RWPE2 (cell line): Measurements from ENCODE around the gene KCNAB3.
A peak's percentile ranks its signal among the peaks of the same experiment; 100 is the strongest.

Experiments
- ATAC-seq: fragments of 200-7000 bp; cut with Tn5 transposase; 3 replicates; pipeline ENCODE4 v1.9.1; 2021; ENCODE audit warnings: low read depth
- DNase-seq: peaks from one replicate; pipeline ENCODE4 v3.0.0-alpha.2; 2020; ENCODE audit warnings: low spot score
- H3K27ac ChIP-seq: fragments of 450-650 bp; 2 replicates; pipeline ENCODE4 v1.5.1; 2017; ENCODE audit warnings: mild to moderate bottlenecking; ENCODE audit not compliant: poor library complexity, severe bottlenecking
- H3K27me3 ChIP-seq: fragments of 250-450 bp; sonication (Bioruptor Pico); 2 replicates; pipeline ENCODE4 v1.5.1; 2021; ENCODE audit warnings: mild to moderate bottlenecking, moderate library complexity; ENCODE audit not compliant: insufficient read depth, poor library complexity, severe bottlenecking
- H3K36me3 ChIP-seq: fragments of 250-450 bp; sonication (Bioruptor Pico); 2 replicates; pipeline ENCODE4 v1.5.1; 2020; ENCODE audit warnings: low read depth, mild to moderate bottlenecking, moderate library complexity
- H3K4me1 ChIP-seq: fragments of 250-450 bp; sonication (Bioruptor Pico); 2 replicates; pipeline ENCODE4 v1.5.1; 2021; ENCODE audit warnings: mild to moderate bottlenecking, moderate library complexity; ENCODE audit not compliant: insufficient read depth, poor library complexity, severe bottlenecking
- H3K4me3 ChIP-seq: fragments of 250-450 bp; sonication (Bioruptor Pico); 2 replicates; pipeline ENCODE4 v1.5.1; 2021; ENCODE audit warnings: mild to moderate bottlenecking, moderate library complexity; ENCODE audit not compliant: severe bottlenecking
- H3K9me3 ChIP-seq: fragments of 250-450 bp; sonication (Bioruptor Pico); 2 replicates; pipeline ENCODE4 v1.5.1; 2021; ENCODE audit warnings: mild to moderate bottlenecking, moderate library complexity; ENCODE audit not compliant: severe bottlenecking
- TF ChIP-seq, protein P1 (sequence below): fragments of 450-650 bp; IDR thresholded peaks from one replicate; pipeline ENCODE4 v1.5.1; 2017; ENCODE audit warnings: mild to moderate bottlenecking, moderate library complexity; ENCODE audit not compliant: poor library complexity, severe bottlenecking

The KCNAB3 gene

DNA sequence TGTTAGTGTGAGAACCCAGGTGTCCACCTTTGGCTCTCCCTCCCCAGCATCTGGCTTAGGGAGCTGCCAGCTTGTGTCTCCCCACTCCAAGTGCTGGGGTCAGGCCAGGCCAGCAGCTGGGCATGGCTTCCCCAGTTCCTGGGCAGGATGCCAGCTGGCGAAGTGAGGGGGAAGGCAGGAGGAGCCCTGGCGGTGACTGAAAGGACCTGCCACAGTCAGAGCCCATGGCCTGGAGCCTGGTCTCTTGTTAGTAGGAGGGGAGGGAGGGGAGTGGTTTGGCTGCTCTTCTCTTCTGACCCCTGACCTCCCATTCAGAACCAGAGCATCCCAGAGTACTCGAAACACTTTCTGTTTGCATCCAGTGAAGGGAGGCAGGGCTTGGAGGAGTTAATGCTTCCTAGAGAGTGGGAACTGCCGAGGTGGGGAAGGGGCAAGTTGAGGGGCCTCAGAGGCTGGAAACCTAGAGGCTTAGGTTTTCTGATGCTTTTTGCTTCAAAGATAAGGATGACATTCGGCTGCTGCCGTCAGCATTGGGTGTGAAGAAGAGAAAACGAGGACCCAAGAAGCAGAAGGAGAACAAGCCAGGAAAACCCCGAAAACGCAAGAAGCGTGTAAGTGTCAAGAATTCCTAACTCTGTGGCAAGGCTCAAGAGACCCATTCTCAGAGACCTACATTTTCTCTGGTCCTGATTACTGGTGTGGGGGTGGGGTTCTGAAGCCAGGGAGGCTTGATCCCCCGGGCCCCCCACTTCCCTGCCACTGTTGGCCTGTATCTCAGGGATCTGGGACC is 40.3 kb downstream of the KCNAB3 start:
- Histone ChIP-seq H3K36me3 (peaks cover 31% of the 10 kb centered on the region), H3K9me3 (no peaks in the 10 kb centered on the region), H3K27ac (peak overlapping the region; percentile 94), H3K4me1 (peaks cover 19% of the 10 kb centered on the region), H3K4me3 (no peak overlapping the region), H3K27me3 (no peaks in the 10 kb centered on the region)
- TF ChIP-seq, protein P1, sequence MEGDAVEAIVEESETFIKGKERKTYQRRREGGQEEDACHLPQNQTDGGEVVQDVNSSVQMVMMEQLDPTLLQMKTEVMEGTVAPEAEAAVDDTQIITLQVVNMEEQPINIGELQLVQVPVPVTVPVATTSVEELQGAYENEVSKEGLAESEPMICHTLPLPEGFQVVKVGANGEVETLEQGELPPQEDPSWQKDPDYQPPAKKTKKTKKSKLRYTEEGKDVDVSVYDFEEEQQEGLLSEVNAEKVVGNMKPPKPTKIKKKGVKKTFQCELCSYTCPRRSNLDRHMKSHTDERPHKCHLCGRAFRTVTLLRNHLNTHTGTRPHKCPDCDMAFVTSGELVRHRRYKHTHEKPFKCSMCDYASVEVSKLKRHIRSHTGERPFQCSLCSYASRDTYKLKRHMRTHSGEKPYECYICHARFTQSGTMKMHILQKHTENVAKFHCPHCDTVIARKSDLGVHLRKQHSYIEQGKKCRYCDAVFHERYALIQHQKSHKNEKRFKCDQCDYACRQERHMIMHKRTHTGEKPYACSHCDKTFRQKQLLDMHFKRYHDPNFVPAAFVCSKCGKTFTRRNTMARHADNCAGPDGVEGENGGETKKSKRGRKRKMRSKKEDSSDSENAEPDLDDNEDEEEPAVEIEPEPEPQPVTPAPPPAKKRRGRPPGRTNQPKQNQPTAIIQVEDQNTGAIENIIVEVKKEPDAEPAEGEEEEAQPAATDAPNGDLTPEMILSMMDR, result peak; percentile 17
- peak; percentile 56 for ATAC-seq
- peak; percentile 94 for DNase-seq

GRCh38 chr17:7888184-7888920 is 41.3 kb downstream of the KCNAB3 start, which contains the start of gene CHD3:
TSS of gene CHD3 (plus strand) at chr17:7888789. CDS start at chr17:7889001, 212 bp downstream.
- ATAC-seq (peak; percentile 54), DNase-seq (no peak)
- Histone ChIP-seq H3K27ac (peak within 1 kb of the TSS; percentile 94), H3K36me3 (peaks cover 22% of the 10 kb centered on the region), H3K4me3 (peak within 1 kb of the TSS; percentile 31), H3K27me3 (no peaks in the 10 kb centered on the region), H3K4me1 (peaks cover 27% of the 10 kb centered on the region), H3K9me3 (no peaks in the 10 kb centered on the region)
- TF ChIP-seq, protein P1, result no peak

GRCh38 chr17:7887482-7888183 is 42.0 kb downstream of the KCNAB3 start:
- TF ChIP-seq, protein P1, result no peak
- Histone ChIP-seq H3K36me3 (peaks cover 22% of the 10 kb centered on the region), H3K4me1 (peaks cover 27% of the 10 kb centered on the region), H3K27me3 (no peaks in the 10 kb centered on the region), H3K27ac (peak overlapping the region; percentile 94), H3K9me3 (no peaks in the 10 kb centered on the region), H3K4me3 (peak overlapping the region; percentile 47)
- ATAC-seq (peak; percentile 78), DNase-seq (peak; percentile 89)

DNA sequence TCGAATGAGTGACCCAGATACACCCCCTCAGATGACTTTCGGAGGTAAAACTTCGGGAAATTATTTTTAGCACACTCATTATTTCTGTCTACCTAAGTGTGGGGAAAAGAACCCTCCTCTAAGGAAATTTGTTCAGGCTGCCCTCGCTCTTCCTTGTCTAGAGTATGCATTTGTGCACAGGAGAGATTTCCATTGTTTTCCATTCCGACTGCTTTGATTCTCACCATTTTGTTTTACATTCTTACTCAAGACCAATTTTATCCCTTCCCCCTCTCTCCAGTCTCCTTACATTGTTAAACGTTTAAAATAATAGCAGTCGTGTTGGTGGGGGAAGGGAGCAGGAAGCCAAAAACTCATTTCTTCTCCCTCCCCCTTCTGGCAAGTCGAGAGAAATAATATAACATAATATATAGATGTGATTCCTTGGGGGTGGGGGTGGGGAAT is 42.6 kb downstream of the KCNAB3 start:
- TF ChIP-seq, protein P1, result no peak
- Histone ChIP-seq H3K27ac (peak overlapping the region; percentile 94), H3K4me3 (peak overlapping the region; percentile 47), H3K9me3 (no peaks in the 10 kb centered on the region), H3K36me3 (peaks cover 23% of the 10 kb centered on the region), H3K27me3 (no peaks in the 10 kb centered on the region), H3K4me1 (peaks cover 27% of the 10 kb centered on the region)
- no peak for DNase-seq
- ATAC-seq, result peak; percentile 6; the same call in 2 of the 3 replicates
